SU-DHL-6 (cell line): ENCODE data around the gene BLOC1S5.

Source experiments
- EZH2phosphoT487 ChIP-seq: fragments of 200-600 bp; sonication (generic), shearing (Covaris generic); conservative IDR thresholded peaks from 2 replicates; pipeline ENCODE4 v1.6.1; 2018; ENCODE audit warnings: mild to moderate bottlenecking, antibody characterized with exemption, low read length, moderate library complexity, mixed read lengths
- TF ChIP-seq, protein P1 (sequence below): fragments of 200-600 bp; sonication (generic); IDR thresholded peaks from one replicate; pipeline ENCODE4 v1.5.1; 2017; ENCODE audit warnings: antibody characterized with exemption, mild to moderate bottlenecking, low read length, moderate library complexity; ENCODE audit not compliant: insufficient read depth, poor library complexity, severe bottlenecking

DNA sequence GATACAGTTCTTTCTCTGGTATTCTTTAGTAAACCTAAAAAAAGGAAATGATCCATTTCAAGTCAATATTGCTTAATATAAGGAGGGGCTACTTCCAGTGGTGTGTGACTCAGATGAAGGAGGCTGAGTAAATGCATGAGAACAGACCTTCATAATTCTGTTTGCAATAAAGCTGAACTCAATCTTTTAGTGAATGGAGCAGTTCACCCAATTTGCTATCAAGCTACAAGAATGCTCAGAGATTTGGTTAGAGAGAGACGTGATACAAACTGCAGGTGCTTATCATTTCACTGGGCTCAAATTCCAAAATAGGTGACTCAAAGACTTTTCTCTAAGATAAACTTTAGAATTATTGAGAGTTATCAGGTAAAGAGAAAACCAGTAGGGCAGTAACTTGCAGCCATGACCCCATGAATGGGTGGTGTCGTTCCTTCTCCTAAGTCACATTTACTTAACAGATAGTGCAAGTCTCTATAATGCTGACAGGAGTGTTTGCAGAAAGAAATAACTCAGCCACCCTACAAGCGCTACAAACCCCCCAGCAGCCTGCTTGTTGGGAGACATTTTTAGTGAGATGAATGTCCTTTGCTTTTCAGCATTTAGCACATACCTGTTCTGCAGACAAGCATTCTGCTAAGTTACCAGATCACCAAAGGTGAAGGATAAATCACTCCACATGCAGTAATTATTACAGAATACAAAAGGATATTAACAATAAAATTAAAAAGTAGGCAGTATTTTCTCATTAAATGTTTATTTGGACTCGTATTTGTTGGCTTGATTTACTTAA is 16.4 kb upstream of the BLOC1S5 start:
- TF ChIP-seq, protein P1, sequence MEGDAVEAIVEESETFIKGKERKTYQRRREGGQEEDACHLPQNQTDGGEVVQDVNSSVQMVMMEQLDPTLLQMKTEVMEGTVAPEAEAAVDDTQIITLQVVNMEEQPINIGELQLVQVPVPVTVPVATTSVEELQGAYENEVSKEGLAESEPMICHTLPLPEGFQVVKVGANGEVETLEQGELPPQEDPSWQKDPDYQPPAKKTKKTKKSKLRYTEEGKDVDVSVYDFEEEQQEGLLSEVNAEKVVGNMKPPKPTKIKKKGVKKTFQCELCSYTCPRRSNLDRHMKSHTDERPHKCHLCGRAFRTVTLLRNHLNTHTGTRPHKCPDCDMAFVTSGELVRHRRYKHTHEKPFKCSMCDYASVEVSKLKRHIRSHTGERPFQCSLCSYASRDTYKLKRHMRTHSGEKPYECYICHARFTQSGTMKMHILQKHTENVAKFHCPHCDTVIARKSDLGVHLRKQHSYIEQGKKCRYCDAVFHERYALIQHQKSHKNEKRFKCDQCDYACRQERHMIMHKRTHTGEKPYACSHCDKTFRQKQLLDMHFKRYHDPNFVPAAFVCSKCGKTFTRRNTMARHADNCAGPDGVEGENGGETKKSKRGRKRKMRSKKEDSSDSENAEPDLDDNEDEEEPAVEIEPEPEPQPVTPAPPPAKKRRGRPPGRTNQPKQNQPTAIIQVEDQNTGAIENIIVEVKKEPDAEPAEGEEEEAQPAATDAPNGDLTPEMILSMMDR, result no peak
- TF ChIP-seq EZH2phosphoT487, result no peak
